Heart left ventricle (tissue), 13 donors: Measurements from ENCODE around the gene PRKAG2.

Experiments
- POLR2A ChIP-seq, 2 donors: fragments of 450-650 bp; IDR thresholded peaks; one replicate each; pipeline ENCODE4 v1.6.1; 2017; ENCODE audit warnings: antibody characterized with exemption in 2 of 2, mild to moderate bottlenecking in 2 of 2, moderate library complexity in 2 of 2
- TF ChIP-seq, protein P1 (sequence below), 12 donors: fragments of 200-600 bp; sonication (generic) in 4 of 12; IDR thresholded peaks; one replicate each; pipeline versions ENCODE4 v1.5.0 to v1.8.0; 2018 to 2022; ENCODE audit warnings: antibody characterized with exemption in 12 of 12, mild to moderate bottlenecking in 5 of 12
- donor health status: ischemic (EF 13 %, LVEDD 7.1; RV severe dilation, severe dysfunction).
- donor health status: DM: no; HTN: yes; CAD: no.
- donor health status: DM: no; HTN: no; CAD: no.
- donor health status: ischemic (EF 25% LVEDD 6.9; RV normal size, moderate dysfunction).
- donor health status: ischemic (EF 25% LVEDD 5.7; RV mildly dilated, moderate dysfunction).
- donor health status: ischemic (EF 35%, LVEDD 5.7; RV mildly dilated, moderate dysfunction).
- donor health status: nonischemic (EF 11% LVEDD 7.7; RV severe dilation, severe dysfunction).
- donor health status: DM: yes; HTN: yes; CAD: no.
- donor health status: PGD.
- donor health status: ischemic (EF 29% LVEDD 5.4; RV normal size, mild dysfunction).
- donor health status: nonischemic (EF 23%, LVEDD 6.1; RV moderate dilation, normal function).

DNA sequence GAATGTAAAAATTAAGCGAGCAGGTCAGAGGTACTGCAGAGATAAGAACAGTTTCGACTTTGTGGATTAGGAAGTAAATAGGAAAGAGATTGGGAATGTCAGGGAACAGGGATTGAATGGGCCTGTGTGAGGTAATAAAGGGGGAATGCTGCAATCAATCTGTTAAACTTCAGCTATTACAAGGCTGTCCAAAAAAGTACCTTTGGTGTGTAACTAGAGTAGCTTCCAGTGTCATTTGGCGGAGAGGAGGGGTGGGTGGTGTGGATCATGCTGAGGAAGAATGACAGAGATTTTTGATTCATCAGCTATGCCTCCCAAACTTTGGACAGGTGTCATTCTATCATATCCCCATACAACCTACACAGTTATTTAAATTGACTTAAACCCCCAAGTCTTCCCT is 229.0 kb downstream of the PRKAG2 start:
- TF ChIP-seq, protein P1, sequence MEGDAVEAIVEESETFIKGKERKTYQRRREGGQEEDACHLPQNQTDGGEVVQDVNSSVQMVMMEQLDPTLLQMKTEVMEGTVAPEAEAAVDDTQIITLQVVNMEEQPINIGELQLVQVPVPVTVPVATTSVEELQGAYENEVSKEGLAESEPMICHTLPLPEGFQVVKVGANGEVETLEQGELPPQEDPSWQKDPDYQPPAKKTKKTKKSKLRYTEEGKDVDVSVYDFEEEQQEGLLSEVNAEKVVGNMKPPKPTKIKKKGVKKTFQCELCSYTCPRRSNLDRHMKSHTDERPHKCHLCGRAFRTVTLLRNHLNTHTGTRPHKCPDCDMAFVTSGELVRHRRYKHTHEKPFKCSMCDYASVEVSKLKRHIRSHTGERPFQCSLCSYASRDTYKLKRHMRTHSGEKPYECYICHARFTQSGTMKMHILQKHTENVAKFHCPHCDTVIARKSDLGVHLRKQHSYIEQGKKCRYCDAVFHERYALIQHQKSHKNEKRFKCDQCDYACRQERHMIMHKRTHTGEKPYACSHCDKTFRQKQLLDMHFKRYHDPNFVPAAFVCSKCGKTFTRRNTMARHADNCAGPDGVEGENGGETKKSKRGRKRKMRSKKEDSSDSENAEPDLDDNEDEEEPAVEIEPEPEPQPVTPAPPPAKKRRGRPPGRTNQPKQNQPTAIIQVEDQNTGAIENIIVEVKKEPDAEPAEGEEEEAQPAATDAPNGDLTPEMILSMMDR (IDR thresholded peaks at IDR 0.05), result no peak
- TF ChIP-seq POLR2A (IDR thresholded peaks at IDR 0.05), result no peak
